B cell (primary cell): Measurements from ENCODE around the gene HAP1.

ENCODE experiments used
- CTCF ChIP-seq: fragments of 200-600 bp; IDR thresholded peaks from one replicate; pipeline ENCODE4 v1.8.0; 2022; ENCODE audit warnings: antibody characterized with exemption, mild to moderate bottlenecking
- EZH2 ChIP-seq: IDR thresholded peaks from 2 replicates; pipeline ENCODE4 v1.6.1; 2012; ENCODE audit warnings: borderline replicate concordance, low read depth, mild to moderate bottlenecking, moderate library complexity, low read length; ENCODE audit not compliant: insufficient read depth, poor library complexity, severe bottlenecking

DNA sequence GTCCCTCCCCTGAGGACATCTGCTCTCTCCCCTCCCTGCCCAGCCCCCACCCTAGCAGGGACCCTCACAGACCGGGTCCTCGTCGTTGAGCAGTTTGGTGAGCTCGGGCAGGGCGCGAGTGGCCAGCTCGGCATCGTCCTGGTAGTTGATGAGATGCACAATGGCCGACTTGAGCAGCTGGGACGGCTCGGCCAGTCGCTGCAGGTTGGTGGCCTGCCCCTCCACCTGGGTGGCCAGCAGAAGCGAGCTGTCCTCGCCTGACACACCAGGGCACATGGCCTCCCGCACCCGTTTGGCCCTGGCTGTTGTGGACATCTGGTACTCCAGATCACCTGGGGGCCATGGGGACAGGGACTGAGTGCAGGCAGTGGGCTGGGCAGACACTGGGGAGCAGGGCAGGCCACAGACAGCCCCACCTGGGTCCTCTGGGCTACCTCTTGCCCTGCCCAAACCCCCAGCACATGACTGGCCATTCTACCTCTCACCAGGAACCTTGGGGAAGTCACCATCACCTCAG is 35.0 kb upstream of the HAP1 start:
- TF ChIP-seq CTCF (no peak), EZH2 (no peak)
